Uterus (tissue), 4 donors: ENCODE data around the gene ZNF552. TPM values are rescaled to one million over a fixed set of nuclear protein-coding genes. Genes with fewer than 3 reads are reported as not detected.

Experiments
- DNase-seq, 2 donors: peaks; one replicate each; pipeline ENCODE4 v3.0.0-alpha.2; 2019 to 2020
- H3K27ac ChIP-seq, 2 donors: fragments of 200-600 bp; sonication (generic); 1 replicate in 1 of 2; 2 replicates in 1 of 2; pipeline ENCODE4 v1.5.1; 2016 to 2018
- H3K27me3 ChIP-seq, 2 donors: fragments of 200-600 bp; sonication (generic); one replicate each; pipeline ENCODE4 v1.5.1; 2018 to 2019; ENCODE audit warnings: control low read depth in 1 of 2
- H3K36me3 ChIP-seq, 2 donors: fragments of 200-600 bp; sonication (generic); one replicate each; pipeline ENCODE4 v1.5.1; 2019; ENCODE audit warnings: control low read depth in 1 of 2
- H3K4me1 ChIP-seq, 2 donors: fragments of 200-600 bp; sonication (generic); one replicate each; pipeline ENCODE4 v1.5.1; 2018 to 2019; ENCODE audit warnings: control low read depth in 1 of 2
- H3K4me3 ChIP-seq, 2 donors: fragments of 200-600 bp; sonication (generic); 1 replicate in 1 of 2; 2 replicates in 1 of 2; pipeline ENCODE4 v1.5.1; 2018 to 2019; ENCODE audit warnings: mild to moderate bottlenecking in 1 of 2
- H3K9me3 ChIP-seq, 2 donors: fragments of 200-600 bp; sonication (generic); one replicate each; pipeline ENCODE4 v1.5.1; 2019; ENCODE audit warnings: control low read depth in 1 of 2
- POLR2A ChIP-seq, 2 donors: fragments of 450-650 bp; IDR thresholded peaks; one replicate each; pipeline ENCODE4 v1.6.1; 2016; ENCODE audit warnings: antibody characterized with exemption in 2 of 2, mild to moderate bottlenecking in 1 of 2, moderate library complexity in 1 of 2
- intact Hi-C: fragments of 100-400 bp; cut with DNase I; formaldehyde crosslinking; loops from one replicate; pipeline ENCODE4 v1.15.1; 2023; ENCODE audit warnings: low total_unique reads
- total RNA-seq, 4 donors: library from RNA; depleted of rRNA in 3 of 4; stranded (reverse); fragments of >200 nt in 3 of 4; gene quantifications; one replicate each; pipeline versions ENCODE4 v1.1.0 to v1.2.4, GENCODE V29; 2014 to 2023
- TF ChIP-seq, protein P1 (sequence below), 4 experiments: fragments of 200-600 bp in 2 of 4; fragments of 450-650 bp in 2 of 4; sonication (generic) in 2 of 4; IDR thresholded peaks; one replicate each; pipeline ENCODE4 v1.5.1; 2016 to 2019; ENCODE audit warnings: antibody characterized with exemption in 4 of 4, mild to moderate bottlenecking in 2 of 4, moderate library complexity in 1 of 4
- donor health status: DM: yes; HTN: yes; CAD: no.

Gene ZNF552
- total RNA-seq, 4 donors from 2014 or later, result 0.77 to 15.0 (median 9.3) TPM

GRCh38 chr19:57759096-57759495 is 55.6 kb downstream of the ZNF552 start:
- DNase-seq, result no peak
- no peak overlapping the region for H3K4me3 ChIP-seq
- H3K36me3 ChIP-seq, result no peaks in the 10 kb centered on the region

DNA sequence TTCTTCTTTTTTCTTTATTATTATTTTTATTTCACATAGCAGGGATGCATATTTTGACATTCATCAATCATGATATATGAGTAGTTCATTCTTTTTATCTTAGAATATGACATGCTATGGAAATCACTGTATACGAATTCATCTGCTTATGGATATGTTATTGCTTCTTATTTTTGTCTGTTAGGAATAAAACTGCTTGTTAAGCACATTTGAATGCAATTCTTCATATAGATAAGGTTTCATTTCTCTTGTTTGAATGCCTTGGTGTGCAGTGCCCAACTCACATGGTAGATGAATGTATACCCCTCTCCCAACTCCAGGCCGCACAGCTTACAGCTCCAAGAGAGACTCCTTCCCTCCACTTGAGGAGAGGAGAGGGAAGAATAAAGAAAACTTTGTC is 56.8 kb downstream of the ZNF552 start:
- Histone ChIP-seq H3K4me1 (no peaks in the 10 kb centered on the region), H3K36me3 (no peaks in the 10 kb centered on the region), H3K27me3 (no peaks in the 10 kb centered on the region), H3K4me3 (no peak overlapping the region), H3K9me3 (peaks cover 0 to 72% of the 10 kb centered on the region in 2 donors), H3K27ac (no peak overlapping the region)
- no peak for TF ChIP-seq POLR2A (IDR thresholded peaks at IDR 0.05)
- TF ChIP-seq, protein P1, sequence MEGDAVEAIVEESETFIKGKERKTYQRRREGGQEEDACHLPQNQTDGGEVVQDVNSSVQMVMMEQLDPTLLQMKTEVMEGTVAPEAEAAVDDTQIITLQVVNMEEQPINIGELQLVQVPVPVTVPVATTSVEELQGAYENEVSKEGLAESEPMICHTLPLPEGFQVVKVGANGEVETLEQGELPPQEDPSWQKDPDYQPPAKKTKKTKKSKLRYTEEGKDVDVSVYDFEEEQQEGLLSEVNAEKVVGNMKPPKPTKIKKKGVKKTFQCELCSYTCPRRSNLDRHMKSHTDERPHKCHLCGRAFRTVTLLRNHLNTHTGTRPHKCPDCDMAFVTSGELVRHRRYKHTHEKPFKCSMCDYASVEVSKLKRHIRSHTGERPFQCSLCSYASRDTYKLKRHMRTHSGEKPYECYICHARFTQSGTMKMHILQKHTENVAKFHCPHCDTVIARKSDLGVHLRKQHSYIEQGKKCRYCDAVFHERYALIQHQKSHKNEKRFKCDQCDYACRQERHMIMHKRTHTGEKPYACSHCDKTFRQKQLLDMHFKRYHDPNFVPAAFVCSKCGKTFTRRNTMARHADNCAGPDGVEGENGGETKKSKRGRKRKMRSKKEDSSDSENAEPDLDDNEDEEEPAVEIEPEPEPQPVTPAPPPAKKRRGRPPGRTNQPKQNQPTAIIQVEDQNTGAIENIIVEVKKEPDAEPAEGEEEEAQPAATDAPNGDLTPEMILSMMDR (IDR thresholded peaks at IDR 0.05), result no peak
- intact Hi-C loops, result no loop called here
- DNase-seq, result no peak

More at GRCh38 chr19:57759096-57759495, 55.6 kb downstream of the ZNF552 start:
- H3K27ac ChIP-seq, result no peak overlapping the region
- intact Hi-C loops, result no loop called here
- no peaks in the 10 kb centered on the region for H3K27me3 ChIP-seq
- peaks cover 0 to 68% of the 10 kb centered on the region in 2 donors for H3K9me3 ChIP-seq
- TF ChIP-seq, protein P1 (IDR thresholded peaks at IDR 0.05), result no peak
- no peak for TF ChIP-seq POLR2A (IDR thresholded peaks at IDR 0.05)
- H3K4me1 ChIP-seq, result no peaks in the 10 kb centered on the region

Other genes with a start within 250 kb of the ZNF552 start
- gene ZNF416, start 236.0 kb downstream of the ZNF552 start, total RNA-seq, result 10 to 100 TPM in 1 of 4 donors, 1 to 10 TPM in 2, under 1 TPM in 1; 0.26 to 11.9 (median 5.7) TPM
- 10 to 100 TPM in 2 of 4 donors, 1 to 10 TPM in 2; 6.8 to 26.5 (median 11.0) TPM for gene ZIK1, start 230.8 kb downstream of the ZNF552 start, total RNA-seq
- 10 to 100 TPM in 1 of 4 donors, 1 to 10 TPM in 2, under 1 TPM in 1; 0.29 to 33.0 (median 4.7) TPM for gene ZNF530, start 215.0 kb downstream of the ZNF552 start, total RNA-seq
- gene ZNF134, start 200.7 kb downstream of the ZNF552 start, total RNA-seq, result 10 to 100 TPM in 3 of 4 donors, 1 to 10 TPM in 1; 1.5 to 60.1 (median 16.5) TPM
- 100 to 1,000 TPM in 1 of 4 donors, 10 to 100 TPM in 2, 1 to 10 TPM in 1; 9.4 to 115 (median 20.7) TPM for gene ZNF211, start 181.7 kb downstream of the ZNF552 start, total RNA-seq
- not detected for gene ZSCAN4, start 146.0 kb downstream of the ZNF552 start, total RNA-seq
- gene ZNF551, start 132.9 kb downstream of the ZNF552 start, total RNA-seq, result 100 to 1,000 TPM in 1 of 4 donors, 10 to 100 TPM in 2, 1 to 10 TPM in 1; 8.7 to 123 (median 27.2) TPM
- gene ZNF154, start 105.7 kb downstream of the ZNF552 start, total RNA-seq, result 10 to 100 TPM in 1 of 4 donors, 1 to 10 TPM in 2, under 1 TPM in 1; 0.88 to 27.4 (median 1.5) TPM
- gene ZNF671, start 87.3 kb downstream of the ZNF552 start, total RNA-seq, result 10 to 100 TPM in 1 of 4 donors, 1 to 10 TPM in 2, under 1 TPM in 1; 0.88 to 20.2 (median 3.4) TPM
- gene ZNF776, start 68.1 kb downstream of the ZNF552 start, total RNA-seq, result 10 to 100 TPM in 3 of 4 donors, under 1 TPM in 1; 0.29 to 34.4 (median 17.9) TPM
- 10 to 100 TPM in 2 of 4 donors, 1 to 10 TPM in 2; 4.6 to 42.0 (median 16.1) TPM for gene ZNF586, start 45.2 kb downstream of the ZNF552 start, total RNA-seq
- 10 to 100 TPM in 3 of 4 donors, 1 to 10 TPM in 1; 5.9 to 30.6 (median 15.0) TPM for gene ZNF587B, start 15.4 kb upstream of the ZNF552 start, total RNA-seq
- gene ZNF587, start 34.9 kb upstream of the ZNF552 start, total RNA-seq, result 10 to 100 TPM; 21.3 to 80.0 (median 39.6) TPM
- 10 to 100 TPM in 3 of 4 donors, 1 to 10 TPM in 1; 7.1 to 24.9 (median 15.4) TPM for gene ZNF814, start 74.1 kb upstream of the ZNF552 start, total RNA-seq
- gene ZNF417, start 101.7 kb upstream of the ZNF552 start, total RNA-seq, result 10 to 100 TPM; 15.0 to 50.1 (median 20.7) TPM
- 10 to 100 TPM in 2 of 4 donors, 1 to 10 TPM in 1, under 1 TPM in 1; 0.29 to 15.8 (median 9.8) TPM for gene ZNF418, start 120.5 kb upstream of the ZNF552 start, total RNA-seq
- 10 to 100 TPM in 2 of 4 donors, 1 to 10 TPM in 1, under 1 TPM in 1; 0.51 to 12.0 (median 6.9) TPM for gene ZNF256, start 132.8 kb upstream of the ZNF552 start, total RNA-seq
- 1 to 10 TPM in 1 of 4 donors, not detected in 3; 2.7 TPM for gene C19orf18, start 159.6 kb upstream of the ZNF552 start, total RNA-seq
- 10 to 100 TPM in 3 of 4 donors, 1 to 10 TPM in 1; 5.6 to 61.7 (median 30.4) TPM for gene ZNF606, start 187.9 kb upstream of the ZNF552 start, total RNA-seq
- not detected for gene ZSCAN1, start 219.1 kb upstream of the ZNF552 start, total RNA-seq
- gene ZNF135, start 244.4 kb upstream of the ZNF552 start, total RNA-seq, result 10 to 100 TPM in 3 of 4 donors, 1 to 10 TPM in 1; 6.2 to 18.6 (median 15.3) TPM